K562 (cell line): ENCODE measurements around the gene MRPL30. TPM values are rescaled to one million over a fixed set of nuclear protein-coding genes. Genes with fewer than 3 reads are reported as not detected.
A peak's percentile ranks its signal among the peaks of the same experiment; 100 is the strongest.

Experiments
- CREB1 ChIP-seq, 2 experiments: sonication (generic) in 1 of 2; formaldehyde crosslinking in 1 of 2; IDR thresholded peaks; 2 replicates each; pipeline versions ENCODE4 v1.6.1 to v1.8.0; 2012 to 2022; ENCODE audit warnings: inconsistent platforms in 1 of 2, mild to moderate bottlenecking in 1 of 2, missing genetic modification reagents in 1 of 2, moderate library complexity in 1 of 2
- EWSR1 ChIP-seq: fragments of 450-650 bp; IDR thresholded peaks from 2 replicates; pipeline ENCODE4 v1.6.1; 2018; ENCODE audit warnings: borderline replicate concordance, mild to moderate bottlenecking, low read depth, moderate library complexity; ENCODE audit not compliant: partially characterized antibody
- MCM3 ChIP-seq: fragments of 450-650 bp; IDR thresholded peaks from 2 replicates; pipeline ENCODE4 v1.6.1; 2016
- PCBP1 ChIP-seq: fragments of 200-400 bp; formaldehyde crosslinking; IDR thresholded peaks from 2 replicates; pipeline ENCODE4 v1.6.1; 2018; ENCODE audit warnings: mild to moderate bottlenecking, low read depth, low read length; ENCODE audit not compliant: poor library complexity, severe bottlenecking
- PHB ChIP-seq: fragments of 250-450 bp; sonication (Bioruptor Pico); IDR thresholded peaks from 2 replicates; pipeline ENCODE4 v1.5.0; 2021
- RB1 ChIP-seq: fragments of 450-650 bp; IDR thresholded peaks from 2 replicates; pipeline ENCODE4 v1.6.1; 2017; ENCODE audit warnings: low read depth, mild to moderate bottlenecking
- ZNF12 ChIP-seq: sonication (generic); formaldehyde crosslinking; IDR thresholded peaks from 2 replicates; pipeline ENCODE4 v1.4.0; 2020; ENCODE audit warnings: mild to moderate bottlenecking, missing genetic modification reagents
- ZSCAN29 ChIP-seq: fragments of 450-650 bp; IDR thresholded peaks from 2 replicates; pipeline ENCODE4 v1.6.1; 2017
- polyA plus RNA-seq, 8 experiments: library from polyadenylated mRNA; depleted of rRNA in 4 of 8; stranded (reverse) in 5 of 8; unstranded in 3 of 8; fragments of >200 nt; fragmentation: Nextera tagmentation in 2 of 8; fragmentation: Illumina TruSeq in 1 of 8; extraction: Ambion mirVana in 2 of 8; extraction: Trizol in 1 of 8; gene quantifications; 2 replicates each; pipeline versions ENCODE4 v1.2.1 to v1.2.3, GENCODE V29; 2011 to 2014; ENCODE audit warnings: inconsistent platforms in 1 of 8, missing spikeins in 1 of 8
- total RNA-seq, 7 experiments: library from RNA; depleted of rRNA in 6 of 7; stranded (reverse); fragments of >200 nt in 6 of 7; fragmentation: Illumina TruSeq in 2 of 7; extraction: Trizol in 2 of 7; gene quantifications; 2 replicates each; pipeline versions ENCODE4 v1.2.1 to v1.2.3, GENCODE V29; 2011 to 2021; ENCODE audit warnings: low replicate concordance in 1 of 7
- TF ChIP-seq, protein P1 (sequence below): fragments of 450-650 bp; IDR thresholded peaks from 2 replicates; pipeline ENCODE4 v1.6.1; 2016; ENCODE audit warnings: mild to moderate bottlenecking, moderate library complexity
- TF ChIP-seq, protein P2 (sequence below): sonication (generic); formaldehyde crosslinking; IDR thresholded peaks from 2 replicates; pipeline ENCODE4 v1.4.0; 2020; ENCODE audit warnings: mild to moderate bottlenecking, missing genetic modification reagents

The MRPL30 gene
- total and polyA plus RNA-seq, 9 of the 15 experiments (the other 6 are each of a cell fraction or from before 2014, with no cell fraction given), result 63.3 to 130 (median 87.0) TPM

GRCh38 chr2:99141110-99142108 is 39.6 kb upstream of the MRPL30 start, which contains the start of gene C2orf15 (continued):
- TF ChIP-seq, protein P1, sequence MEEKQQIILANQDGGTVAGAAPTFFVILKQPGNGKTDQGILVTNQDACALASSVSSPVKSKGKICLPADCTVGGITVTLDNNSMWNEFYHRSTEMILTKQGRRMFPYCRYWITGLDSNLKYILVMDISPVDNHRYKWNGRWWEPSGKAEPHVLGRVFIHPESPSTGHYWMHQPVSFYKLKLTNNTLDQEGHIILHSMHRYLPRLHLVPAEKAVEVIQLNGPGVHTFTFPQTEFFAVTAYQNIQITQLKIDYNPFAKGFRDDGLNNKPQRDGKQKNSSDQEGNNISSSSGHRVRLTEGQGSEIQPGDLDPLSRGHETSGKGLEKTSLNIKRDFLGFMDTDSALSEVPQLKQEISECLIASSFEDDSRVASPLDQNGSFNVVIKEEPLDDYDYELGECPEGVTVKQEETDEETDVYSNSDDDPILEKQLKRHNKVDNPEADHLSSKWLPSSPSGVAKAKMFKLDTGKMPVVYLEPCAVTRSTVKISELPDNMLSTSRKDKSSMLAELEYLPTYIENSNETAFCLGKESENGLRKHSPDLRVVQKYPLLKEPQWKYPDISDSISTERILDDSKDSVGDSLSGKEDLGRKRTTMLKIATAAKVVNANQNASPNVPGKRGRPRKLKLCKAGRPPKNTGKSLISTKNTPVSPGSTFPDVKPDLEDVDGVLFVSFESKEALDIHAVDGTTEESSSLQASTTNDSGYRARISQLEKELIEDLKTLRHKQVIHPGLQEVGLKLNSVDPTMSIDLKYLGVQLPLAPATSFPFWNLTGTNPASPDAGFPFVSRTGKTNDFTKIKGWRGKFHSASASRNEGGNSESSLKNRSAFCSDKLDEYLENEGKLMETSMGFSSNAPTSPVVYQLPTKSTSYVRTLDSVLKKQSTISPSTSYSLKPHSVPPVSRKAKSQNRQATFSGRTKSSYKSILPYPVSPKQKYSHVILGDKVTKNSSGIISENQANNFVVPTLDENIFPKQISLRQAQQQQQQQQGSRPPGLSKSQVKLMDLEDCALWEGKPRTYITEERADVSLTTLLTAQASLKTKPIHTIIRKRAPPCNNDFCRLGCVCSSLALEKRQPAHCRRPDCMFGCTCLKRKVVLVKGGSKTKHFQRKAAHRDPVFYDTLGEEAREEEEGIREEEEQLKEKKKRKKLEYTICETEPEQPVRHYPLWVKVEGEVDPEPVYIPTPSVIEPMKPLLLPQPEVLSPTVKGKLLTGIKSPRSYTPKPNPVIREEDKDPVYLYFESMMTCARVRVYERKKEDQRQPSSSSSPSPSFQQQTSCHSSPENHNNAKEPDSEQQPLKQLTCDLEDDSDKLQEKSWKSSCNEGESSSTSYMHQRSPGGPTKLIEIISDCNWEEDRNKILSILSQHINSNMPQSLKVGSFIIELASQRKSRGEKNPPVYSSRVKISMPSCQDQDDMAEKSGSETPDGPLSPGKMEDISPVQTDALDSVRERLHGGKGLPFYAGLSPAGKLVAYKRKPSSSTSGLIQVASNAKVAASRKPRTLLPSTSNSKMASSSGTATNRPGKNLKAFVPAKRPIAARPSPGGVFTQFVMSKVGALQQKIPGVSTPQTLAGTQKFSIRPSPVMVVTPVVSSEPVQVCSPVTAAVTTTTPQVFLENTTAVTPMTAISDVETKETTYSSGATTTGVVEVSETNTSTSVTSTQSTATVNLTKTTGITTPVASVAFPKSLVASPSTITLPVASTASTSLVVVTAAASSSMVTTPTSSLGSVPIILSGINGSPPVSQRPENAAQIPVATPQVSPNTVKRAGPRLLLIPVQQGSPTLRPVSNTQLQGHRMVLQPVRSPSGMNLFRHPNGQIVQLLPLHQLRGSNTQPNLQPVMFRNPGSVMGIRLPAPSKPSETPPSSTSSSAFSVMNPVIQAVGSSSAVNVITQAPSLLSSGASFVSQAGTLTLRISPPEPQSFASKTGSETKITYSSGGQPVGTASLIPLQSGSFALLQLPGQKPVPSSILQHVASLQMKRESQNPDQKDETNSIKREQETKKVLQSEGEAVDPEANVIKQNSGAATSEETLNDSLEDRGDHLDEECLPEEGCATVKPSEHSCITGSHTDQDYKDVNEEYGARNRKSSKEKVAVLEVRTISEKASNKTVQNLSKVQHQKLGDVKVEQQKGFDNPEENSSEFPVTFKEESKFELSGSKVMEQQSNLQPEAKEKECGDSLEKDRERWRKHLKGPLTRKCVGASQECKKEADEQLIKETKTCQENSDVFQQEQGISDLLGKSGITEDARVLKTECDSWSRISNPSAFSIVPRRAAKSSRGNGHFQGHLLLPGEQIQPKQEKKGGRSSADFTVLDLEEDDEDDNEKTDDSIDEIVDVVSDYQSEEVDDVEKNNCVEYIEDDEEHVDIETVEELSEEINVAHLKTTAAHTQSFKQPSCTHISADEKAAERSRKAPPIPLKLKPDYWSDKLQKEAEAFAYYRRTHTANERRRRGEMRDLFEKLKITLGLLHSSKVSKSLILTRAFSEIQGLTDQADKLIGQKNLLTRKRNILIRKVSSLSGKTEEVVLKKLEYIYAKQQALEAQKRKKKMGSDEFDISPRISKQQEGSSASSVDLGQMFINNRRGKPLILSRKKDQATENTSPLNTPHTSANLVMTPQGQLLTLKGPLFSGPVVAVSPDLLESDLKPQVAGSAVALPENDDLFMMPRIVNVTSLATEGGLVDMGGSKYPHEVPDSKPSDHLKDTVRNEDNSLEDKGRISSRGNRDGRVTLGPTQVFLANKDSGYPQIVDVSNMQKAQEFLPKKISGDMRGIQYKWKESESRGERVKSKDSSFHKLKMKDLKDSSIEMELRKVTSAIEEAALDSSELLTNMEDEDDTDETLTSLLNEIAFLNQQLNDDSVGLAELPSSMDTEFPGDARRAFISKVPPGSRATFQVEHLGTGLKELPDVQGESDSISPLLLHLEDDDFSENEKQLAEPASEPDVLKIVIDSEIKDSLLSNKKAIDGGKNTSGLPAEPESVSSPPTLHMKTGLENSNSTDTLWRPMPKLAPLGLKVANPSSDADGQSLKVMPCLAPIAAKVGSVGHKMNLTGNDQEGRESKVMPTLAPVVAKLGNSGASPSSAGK, result no peak
- no peak for TF ChIP-seq PCBP1
- TF ChIP-seq, protein P2, sequence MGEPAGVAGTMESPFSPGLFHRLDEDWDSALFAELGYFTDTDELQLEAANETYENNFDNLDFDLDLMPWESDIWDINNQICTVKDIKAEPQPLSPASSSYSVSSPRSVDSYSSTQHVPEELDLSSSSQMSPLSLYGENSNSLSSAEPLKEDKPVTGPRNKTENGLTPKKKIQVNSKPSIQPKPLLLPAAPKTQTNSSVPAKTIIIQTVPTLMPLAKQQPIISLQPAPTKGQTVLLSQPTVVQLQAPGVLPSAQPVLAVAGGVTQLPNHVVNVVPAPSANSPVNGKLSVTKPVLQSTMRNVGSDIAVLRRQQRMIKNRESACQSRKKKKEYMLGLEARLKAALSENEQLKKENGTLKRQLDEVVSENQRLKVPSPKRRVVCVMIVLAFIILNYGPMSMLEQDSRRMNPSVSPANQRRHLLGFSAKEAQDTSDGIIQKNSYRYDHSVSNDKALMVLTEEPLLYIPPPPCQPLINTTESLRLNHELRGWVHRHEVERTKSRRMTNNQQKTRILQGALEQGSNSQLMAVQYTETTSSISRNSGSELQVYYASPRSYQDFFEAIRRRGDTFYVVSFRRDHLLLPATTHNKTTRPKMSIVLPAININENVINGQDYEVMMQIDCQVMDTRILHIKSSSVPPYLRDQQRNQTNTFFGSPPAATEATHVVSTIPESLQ (CRISPR knock-in tag), result no peak
- TF ChIP-seq PHB (CRISPR knock-in tag), result no peak
- TF ChIP-seq RB1, result no peak
- TF ChIP-seq CREB1 (IDR thresholded peaks at IDR 0.05), result no peak
- peak; percentile 30; the same call in 1 of the 2 replicates for TF ChIP-seq CREB1 (CRISPR knock-in tag; IDR thresholded peaks at IDR 0.05)
- TF ChIP-seq ZNF12 (CRISPR knock-in tag), result no peak
- TF ChIP-seq EWSR1, result no peak
- TF ChIP-seq ZSCAN29, result no peak
- TF ChIP-seq MCM3, result no peak
